SK-N-MC (cell line): ENCODE data around the gene GABRG3.

ENCODE experiments used
- EZH2 ChIP-seq: fragments of 200-600 bp; sonication (generic); IDR thresholded peaks from one replicate; pipeline ENCODE4 v1.6.1; 2017; ENCODE audit warnings: antibody characterized with exemption
- FOXP2 ChIP-seq: optimal IDR thresholded peaks from 2 replicates; pipeline ENCODE3; 2011; ENCODE audit warnings: mild to moderate bottlenecking, moderate library complexity; ENCODE audit not compliant: insufficient read depth; ENCODE audit errors: extremely low read length, control extremely low read depth
- POLR2AphosphoS5 ChIP-seq: IDR thresholded peaks from 2 replicates; pipeline ENCODE4 v1.6.1; 2012; ENCODE audit warnings: mild to moderate bottlenecking, low read depth, low read length, borderline replicate concordance

GRCh38 chr15:27564656-27565055 is 593.7 kb downstream of the GABRG3 start:
- TF ChIP-seq EZH2, result no peak
- TF ChIP-seq POLR2AphosphoS5, result no peak
- no peak for TF ChIP-seq FOXP2
